WERI-Rb-1 (cell line): ENCODE data around the gene SHISA9.

Source experiments
- DNase-seq: peaks from one replicate; pipeline ENCODE4 v3.0.0-alpha.2; 2020
- H3K27ac ChIP-seq: fragments of 250-450 bp; sonication (Bioruptor Pico); 2 replicates; pipeline ENCODE4 v1.5.1; 2020; ENCODE audit warnings: mild to moderate bottlenecking, moderate library complexity
- H3K27me3 ChIP-seq: fragments of 250-450 bp; sonication (Bioruptor Pico); 2 replicates; pipeline ENCODE4 v1.5.1; 2021; ENCODE audit warnings: mild to moderate bottlenecking, low read depth, moderate library complexity; ENCODE audit not compliant: insufficient read depth, severe bottlenecking
- H3K36me3 ChIP-seq: fragments of 250-450 bp; sonication (Bioruptor Pico); 2 replicates; pipeline ENCODE4 v1.5.1; 2020; ENCODE audit warnings: mild to moderate bottlenecking, moderate library complexity
- H3K4me3 ChIP-seq: 2 replicates; pipeline ENCODE4 v1.5.1; 2011; ENCODE audit warnings: low read depth, mild to moderate bottlenecking, control low read depth, low read length
- H3K9me3 ChIP-seq: fragments of 250-450 bp; sonication (Bioruptor Pico); 2 replicates; pipeline ENCODE4 v1.5.1; 2021; ENCODE audit warnings: mild to moderate bottlenecking, moderate library complexity; ENCODE audit not compliant: severe bottlenecking
- TF ChIP-seq, protein P1 (sequence below): IDR thresholded peaks from 2 replicates; pipeline ENCODE4 v1.5.1; 2011; ENCODE audit warnings: low read depth, mild to moderate bottlenecking, control low read depth, inconsistent platforms, low read length

The SHISA9 gene

DNA sequence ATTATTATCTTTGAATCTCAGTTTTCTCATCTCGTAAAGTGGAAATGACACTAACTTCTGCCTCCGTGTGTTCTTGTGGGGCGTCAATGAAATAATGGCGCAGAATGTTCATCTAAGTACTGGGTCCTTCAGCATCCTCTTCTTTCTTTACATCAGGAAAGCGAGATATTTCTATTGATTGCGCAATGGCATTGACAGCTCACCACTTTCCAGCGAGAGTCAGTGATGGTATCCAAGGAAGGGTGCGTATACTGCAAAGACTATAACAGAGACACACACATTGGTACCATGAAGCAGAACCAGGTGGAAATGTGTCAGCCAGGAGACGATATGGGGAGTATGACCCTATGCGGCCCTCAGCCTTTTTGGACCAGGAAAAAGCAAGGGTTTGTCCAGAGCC is 162.1 kb downstream of the SHISA9 start:
- TF ChIP-seq, protein P1, sequence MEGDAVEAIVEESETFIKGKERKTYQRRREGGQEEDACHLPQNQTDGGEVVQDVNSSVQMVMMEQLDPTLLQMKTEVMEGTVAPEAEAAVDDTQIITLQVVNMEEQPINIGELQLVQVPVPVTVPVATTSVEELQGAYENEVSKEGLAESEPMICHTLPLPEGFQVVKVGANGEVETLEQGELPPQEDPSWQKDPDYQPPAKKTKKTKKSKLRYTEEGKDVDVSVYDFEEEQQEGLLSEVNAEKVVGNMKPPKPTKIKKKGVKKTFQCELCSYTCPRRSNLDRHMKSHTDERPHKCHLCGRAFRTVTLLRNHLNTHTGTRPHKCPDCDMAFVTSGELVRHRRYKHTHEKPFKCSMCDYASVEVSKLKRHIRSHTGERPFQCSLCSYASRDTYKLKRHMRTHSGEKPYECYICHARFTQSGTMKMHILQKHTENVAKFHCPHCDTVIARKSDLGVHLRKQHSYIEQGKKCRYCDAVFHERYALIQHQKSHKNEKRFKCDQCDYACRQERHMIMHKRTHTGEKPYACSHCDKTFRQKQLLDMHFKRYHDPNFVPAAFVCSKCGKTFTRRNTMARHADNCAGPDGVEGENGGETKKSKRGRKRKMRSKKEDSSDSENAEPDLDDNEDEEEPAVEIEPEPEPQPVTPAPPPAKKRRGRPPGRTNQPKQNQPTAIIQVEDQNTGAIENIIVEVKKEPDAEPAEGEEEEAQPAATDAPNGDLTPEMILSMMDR = no peak
- no peaks in the 10 kb centered on the region for H3K36me3 ChIP-seq
- no peaks in the 10 kb centered on the region for H3K27me3 ChIP-seq

DNA sequence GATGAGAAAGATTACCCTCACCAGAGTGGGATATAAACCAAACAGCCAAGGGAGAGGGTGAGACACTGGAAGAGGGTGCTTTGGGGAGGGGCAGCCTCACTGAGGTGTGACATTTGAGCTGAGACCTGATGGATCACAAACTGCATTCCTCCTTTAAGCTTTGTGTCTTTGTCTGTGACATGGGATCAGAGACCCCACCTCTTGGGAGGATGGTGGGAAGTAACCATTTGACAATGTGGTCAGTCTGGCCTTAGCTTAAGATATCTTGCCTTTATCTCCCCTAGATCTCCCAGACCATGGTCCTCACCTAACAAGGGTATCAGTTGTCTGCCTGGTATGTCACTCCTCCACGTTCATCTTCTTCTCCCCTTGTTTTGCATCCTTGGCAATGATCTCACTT is 163.4 kb downstream of the SHISA9 start:
- no peak for DNase-seq
- no peaks in the 10 kb centered on the region for H3K36me3 ChIP-seq
- H3K4me3 ChIP-seq = no peak overlapping the region
- no peak overlapping the region for H3K27ac ChIP-seq
- TF ChIP-seq, protein P1 = no peak
- no peaks in the 10 kb centered on the region for H3K27me3 ChIP-seq
- H3K9me3 ChIP-seq = peaks cover 4% of the 10 kb centered on the region

More for the DNA sequence above, 162.1 kb downstream of the SHISA9 start:
- Histone ChIP-seq H3K4me3 (no peak overlapping the region), H3K27ac (no peak overlapping the region), H3K9me3 (no peaks in the 10 kb centered on the region)
- no peak for DNase-seq

DNA sequence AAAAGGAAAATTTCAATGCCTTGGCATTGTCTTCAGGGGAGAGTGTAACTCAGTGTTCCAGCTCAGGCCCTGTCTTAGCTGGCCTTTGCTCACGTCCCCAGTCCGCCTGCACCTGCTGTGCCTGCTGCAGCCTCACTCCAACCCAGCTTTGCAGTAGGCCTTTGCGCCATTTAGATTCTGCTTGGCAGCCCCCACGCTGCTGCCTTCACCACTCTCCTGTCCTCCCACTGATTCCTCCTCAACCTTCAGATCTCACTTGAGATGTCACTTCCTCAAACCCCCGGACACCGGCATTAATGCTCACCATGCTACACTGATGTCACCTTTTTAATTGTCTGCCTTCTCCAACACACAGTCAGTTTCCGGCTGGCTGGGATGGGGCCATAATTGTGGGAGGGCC is 166.2 kb downstream of the SHISA9 start:
- Histone ChIP-seq H3K4me3 (no peak overlapping the region), H3K36me3 (no peaks in the 10 kb centered on the region), H3K27me3 (no peaks in the 10 kb centered on the region), H3K9me3 (peaks cover 4% of the 10 kb centered on the region), H3K27ac (no peak overlapping the region)
- no peak for DNase-seq
- TF ChIP-seq, protein P1 = no peak

DNA sequence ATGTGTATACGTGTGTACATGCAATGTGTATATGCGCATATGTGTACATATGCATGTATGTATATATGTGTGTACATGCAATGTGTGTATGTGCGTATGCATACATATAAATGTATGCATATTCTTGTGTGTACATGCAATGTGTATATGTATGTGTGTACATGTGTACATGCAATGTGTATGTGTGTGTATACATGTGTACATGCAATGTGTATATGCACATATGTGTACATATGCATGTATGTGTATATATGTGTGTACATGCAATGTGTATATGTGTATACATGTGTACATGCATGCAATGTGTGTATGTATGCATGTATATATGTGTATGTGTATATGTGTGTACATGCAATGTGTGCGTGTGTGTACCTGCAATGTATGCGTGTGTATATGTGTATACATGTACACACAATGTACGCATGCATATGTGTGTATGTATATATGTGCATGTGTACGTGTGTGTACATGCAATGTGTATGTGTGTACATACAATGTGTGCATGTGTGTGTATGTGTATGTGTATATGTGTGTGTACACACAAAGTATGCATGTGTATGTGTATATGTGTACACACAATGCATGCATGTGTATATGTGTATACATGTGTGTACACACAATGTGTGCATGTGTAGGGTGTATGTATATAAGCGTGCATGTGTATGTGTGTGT is 167.7 kb downstream of the SHISA9 start:
- DNase-seq = no peak
- no peaks in the 10 kb centered on the region for H3K27me3 ChIP-seq
- TF ChIP-seq, protein P1 = no peak
- H3K27ac ChIP-seq = no peak overlapping the region
- H3K4me3 ChIP-seq = no peak overlapping the region
- H3K36me3 ChIP-seq = no peaks in the 10 kb centered on the region
- H3K9me3 ChIP-seq = peaks cover 4% of the 10 kb centered on the region

DNA sequence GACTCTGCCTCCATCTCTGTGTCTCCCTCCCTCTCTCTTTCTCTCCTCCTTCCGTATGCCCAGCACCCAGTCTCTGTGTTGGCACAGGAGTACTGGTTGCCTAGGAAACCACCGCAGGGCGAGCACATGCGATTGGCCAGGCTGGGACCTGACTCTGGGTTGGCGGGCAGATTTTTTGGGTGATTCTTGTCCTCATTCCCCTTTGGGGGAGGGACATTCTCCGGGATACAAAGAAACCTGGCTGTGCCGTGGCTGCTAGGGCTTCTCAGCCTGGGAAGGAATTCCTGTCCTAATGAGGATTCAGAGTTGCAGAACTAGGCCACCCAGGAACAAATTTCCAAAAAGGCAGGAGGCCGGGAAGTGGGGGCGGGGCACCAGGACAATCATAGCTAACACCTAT is 168.9 kb downstream of the SHISA9 start:
- Histone ChIP-seq H3K27me3 (no peaks in the 10 kb centered on the region), H3K36me3 (no peaks in the 10 kb centered on the region), H3K27ac (no peak overlapping the region), H3K4me3 (no peak overlapping the region), H3K9me3 (peaks cover 4% of the 10 kb centered on the region)
- TF ChIP-seq, protein P1 = no peak
- no peak for DNase-seq

DNA sequence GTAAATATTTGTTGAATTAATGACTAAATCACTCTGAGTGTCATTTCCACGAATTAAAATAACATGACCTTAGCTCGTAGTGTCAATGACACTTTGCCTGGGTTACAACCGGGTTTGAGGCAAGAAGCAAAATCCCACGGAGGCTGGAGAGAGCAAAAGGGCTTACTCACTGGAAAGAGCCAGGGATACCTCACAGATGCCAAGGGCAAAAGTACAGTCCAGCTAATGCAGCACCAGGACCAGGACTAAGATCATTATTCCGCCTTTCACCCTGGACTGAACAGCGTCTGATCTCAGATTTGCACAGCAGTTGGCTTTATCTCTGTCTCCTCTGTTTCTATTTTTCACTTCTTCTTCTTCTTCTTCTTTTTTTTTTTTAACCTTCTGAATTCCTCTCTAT is 175.5 kb downstream of the SHISA9 start:
- no peak for DNase-seq
- TF ChIP-seq, protein P1 = no peak
- Histone ChIP-seq H3K36me3 (no peaks in the 10 kb centered on the region), H3K27ac (no peak overlapping the region), H3K9me3 (no peaks in the 10 kb centered on the region), H3K4me3 (no peak overlapping the region), H3K27me3 (no peaks in the 10 kb centered on the region)
